ENCODE results near the gene ZNF507. TPM values are rescaled to one million over a fixed set of nuclear protein-coding genes. Genes with fewer than 3 reads are reported as not detected.
"Not testable (repeated sequence)": the region's sequence is repeated elsewhere in the genome, so short reads cannot be mapped to it uniquely, and the experiment has no call there.

ZNF507 gene
- total RNA-seq, 1 donor from 2014 or later = 17.7 TPM

- intact Hi-C loops (cut with micrococcal nuclease) = no loop called here
- TF ChIP-seq, protein P1, sequence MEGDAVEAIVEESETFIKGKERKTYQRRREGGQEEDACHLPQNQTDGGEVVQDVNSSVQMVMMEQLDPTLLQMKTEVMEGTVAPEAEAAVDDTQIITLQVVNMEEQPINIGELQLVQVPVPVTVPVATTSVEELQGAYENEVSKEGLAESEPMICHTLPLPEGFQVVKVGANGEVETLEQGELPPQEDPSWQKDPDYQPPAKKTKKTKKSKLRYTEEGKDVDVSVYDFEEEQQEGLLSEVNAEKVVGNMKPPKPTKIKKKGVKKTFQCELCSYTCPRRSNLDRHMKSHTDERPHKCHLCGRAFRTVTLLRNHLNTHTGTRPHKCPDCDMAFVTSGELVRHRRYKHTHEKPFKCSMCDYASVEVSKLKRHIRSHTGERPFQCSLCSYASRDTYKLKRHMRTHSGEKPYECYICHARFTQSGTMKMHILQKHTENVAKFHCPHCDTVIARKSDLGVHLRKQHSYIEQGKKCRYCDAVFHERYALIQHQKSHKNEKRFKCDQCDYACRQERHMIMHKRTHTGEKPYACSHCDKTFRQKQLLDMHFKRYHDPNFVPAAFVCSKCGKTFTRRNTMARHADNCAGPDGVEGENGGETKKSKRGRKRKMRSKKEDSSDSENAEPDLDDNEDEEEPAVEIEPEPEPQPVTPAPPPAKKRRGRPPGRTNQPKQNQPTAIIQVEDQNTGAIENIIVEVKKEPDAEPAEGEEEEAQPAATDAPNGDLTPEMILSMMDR (IDR thresholded peaks at IDR 0.05; ENCODE audit: borderline replicate concordance) = no peak
- no peaks in the 10 kb centered on the region for H3K9me3 ChIP-seq (replicated peaks)
- no peaks in the 10 kb centered on the region for H3K4me1 ChIP-seq
- no peak overlapping the region for H3K27ac ChIP-seq (replicated peaks)
- H3K27me3 ChIP-seq (ENCODE audit: low read depth) = no peaks in the 10 kb centered on the region
- no peak overlapping the region for H3K4me3 ChIP-seq
- no peak for DNase-seq
- H3K36me3 ChIP-seq = peaks cover 6% of the 10 kb centered on the region
Observed at GRCh38 chr19:32422435-32422834, 77.0 kb downstream of the ZNF507 start.

DNA sequence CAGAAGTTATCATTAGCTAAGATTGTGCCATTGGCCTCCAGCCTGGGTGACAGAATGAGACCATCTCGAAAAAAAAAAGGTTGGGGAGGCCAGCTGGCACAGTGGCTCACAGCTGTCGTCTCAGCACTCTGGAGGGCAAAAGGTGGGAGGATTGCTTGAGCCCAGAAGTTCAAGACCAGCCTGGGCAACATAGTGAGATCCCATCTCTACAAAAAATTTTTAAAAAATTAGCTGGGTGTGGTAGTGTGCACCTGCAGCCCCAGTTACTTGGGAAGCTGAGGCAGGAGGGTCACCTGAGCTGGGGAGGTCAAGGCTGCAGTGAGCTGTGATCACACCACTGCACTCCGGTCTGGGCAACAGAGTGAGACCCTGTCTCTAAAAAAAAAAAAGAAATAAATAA is 78.5 kb downstream of the ZNF507 start:
- H3K4me1 ChIP-seq; H3K4me3 ChIP-seq; H3K36me3 ChIP-seq; intact Hi-C loops (cut with micrococcal nuclease); H3K9me3 ChIP-seq (replicated peaks); H3K27me3 ChIP-seq (ENCODE audit: low read depth); DNase-seq; H3K27ac ChIP-seq (replicated peaks): not testable (repeated sequence)

DNA sequence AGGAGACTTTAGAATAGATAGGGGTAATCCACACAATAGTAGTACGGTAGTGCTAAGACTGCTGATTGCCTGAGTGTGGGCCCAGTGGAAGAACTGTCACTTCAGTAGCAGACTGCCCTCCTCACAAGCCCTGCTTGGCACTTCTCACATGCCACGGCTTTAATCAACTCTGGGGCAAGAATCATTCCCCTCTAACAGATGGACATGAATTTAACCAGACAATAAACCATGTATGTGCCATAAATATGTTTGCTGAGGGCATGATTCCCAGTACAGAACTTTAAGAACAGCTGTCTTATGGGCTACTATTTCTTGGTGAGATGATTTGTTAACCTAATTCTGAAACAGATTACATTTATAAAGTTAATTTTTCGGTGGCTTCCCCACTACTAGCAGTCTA is 82.1 kb downstream of the ZNF507 start:
- intact Hi-C loops (cut with micrococcal nuclease) = no loop called here
- Histone ChIP-seq H3K36me3 (peaks cover 4% of the 10 kb centered on the region), H3K4me1 (no peaks in the 10 kb centered on the region), H3K9me3 (replicated peaks) (no peaks in the 10 kb centered on the region), H3K27ac (replicated peaks) (no peak overlapping the region), H3K4me3 (no peak overlapping the region), H3K27me3 (ENCODE audit: low read depth) (no peaks in the 10 kb centered on the region)
- TF ChIP-seq, protein P1 (IDR thresholded peaks at IDR 0.05; ENCODE audit: borderline replicate concordance) = no peak
- no peak for DNase-seq

- Histone ChIP-seq H3K9me3 (replicated peaks) (no peaks in the 10 kb centered on the region), H3K27me3 (ENCODE audit: low read depth) (no peaks in the 10 kb centered on the region), H3K4me3 (no peak overlapping the region), H3K36me3 (peaks cover 17% of the 10 kb centered on the region), H3K4me1 (no peaks in the 10 kb centered on the region), H3K27ac (replicated peaks) (no peak overlapping the region)
- DNase-seq = no peak
- TF ChIP-seq, protein P1 (IDR thresholded peaks at IDR 0.05; ENCODE audit: borderline replicate concordance) = no peak
- intact Hi-C loops (cut with micrococcal nuclease) = no loop called here
Observed at GRCh38 chr19:32436692-32437091, 91.3 kb downstream of the ZNF507 start.

DNA sequence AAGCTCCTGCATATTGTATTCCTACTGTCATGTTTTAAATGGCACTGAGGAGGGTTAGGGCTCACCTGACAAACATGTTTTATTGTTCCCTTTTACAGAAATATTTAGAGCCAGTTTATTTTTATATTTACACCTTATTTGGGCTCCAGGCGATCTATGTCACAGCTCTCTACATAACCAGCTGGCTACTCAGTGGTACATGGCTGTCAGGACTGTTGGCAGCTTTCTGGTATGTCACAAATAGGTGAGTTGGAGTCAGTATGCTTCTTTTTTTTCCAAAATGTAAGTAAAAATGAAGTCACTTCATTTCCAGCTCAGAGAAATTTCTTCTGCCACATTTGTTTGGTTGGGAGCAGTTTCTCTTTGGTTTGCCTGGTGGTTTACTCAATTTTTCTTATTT is 91.7 kb downstream of the ZNF507 start:
- Histone ChIP-seq H3K4me1 (no peaks in the 10 kb centered on the region), H3K4me3 (no peak overlapping the region), H3K27ac (replicated peaks) (no peak overlapping the region), H3K36me3 (peaks cover 18% of the 10 kb centered on the region), H3K27me3 (ENCODE audit: low read depth) (no peaks in the 10 kb centered on the region), H3K9me3 (replicated peaks) (no peaks in the 10 kb centered on the region)
- intact Hi-C loops (cut with micrococcal nuclease) = no loop called here
- TF ChIP-seq, protein P1 (IDR thresholded peaks at IDR 0.05; ENCODE audit: borderline replicate concordance) = no peak
- DNase-seq = no peak

Other genes with a start within 250 kb of the ZNF507 start
- 5.2 TPM for gene DPY19L3, start 60.2 kb downstream of the ZNF507 start, total RNA-seq
- 110 TPM for gene PDCD5, start 235.6 kb downstream of the ZNF507 start, total RNA-seq

Data from left ventricle myocardium inferior (tissue), 1 donor.